Central memory CD8-positive, alpha-beta T cell (primary cell): ENCODE results near the gene SLK.

Experiments used
- ATAC-seq: fragments of 150-1000 bp; cut with Tn5 transposase; replicated peaks from 2 replicates; pipeline ENCODE4 v1.10.0; 2022; ENCODE audit warnings: mild to moderate bottlenecking, moderate FRiP score, moderate number of reproducible peaks; ENCODE audit not compliant: poor library complexity, severe bottlenecking; ENCODE audit errors: extremely low read depth
- DNase-seq, 2 donors: peaks; one replicate each; pipeline ENCODE4 v3.0.0; 2021; ENCODE audit warnings: low spot score in 2 of 2
- H3K27ac Mint-ChIP-seq: one replicate; pipeline ENCODE4 v1.8.0; 2022; ENCODE audit warnings: low read depth, mild to moderate bottlenecking, moderate library complexity, mixed read lengths
- H3K27me3 Mint-ChIP-seq: one replicate; pipeline ENCODE4 v1.8.0; 2022; ENCODE audit warnings: mixed read lengths
- H3K36me3 Mint-ChIP-seq: one replicate; pipeline ENCODE4 v1.8.0; 2022; ENCODE audit warnings: mild to moderate bottlenecking, moderate library complexity, mixed read lengths; ENCODE audit not compliant: insufficient read depth
- H3K4me1 Mint-ChIP-seq: one replicate; pipeline ENCODE4 v1.8.0; 2022; ENCODE audit warnings: mixed read lengths
- H3K4me3 Mint-ChIP-seq: one replicate; pipeline ENCODE4 v1.8.0; 2022; ENCODE audit warnings: mild to moderate bottlenecking, moderate library complexity, mixed read lengths
- H3K9me3 Mint-ChIP-seq: one replicate; pipeline ENCODE4 v1.8.0; 2022; ENCODE audit warnings: mixed read lengths

SLK gene

DNA sequence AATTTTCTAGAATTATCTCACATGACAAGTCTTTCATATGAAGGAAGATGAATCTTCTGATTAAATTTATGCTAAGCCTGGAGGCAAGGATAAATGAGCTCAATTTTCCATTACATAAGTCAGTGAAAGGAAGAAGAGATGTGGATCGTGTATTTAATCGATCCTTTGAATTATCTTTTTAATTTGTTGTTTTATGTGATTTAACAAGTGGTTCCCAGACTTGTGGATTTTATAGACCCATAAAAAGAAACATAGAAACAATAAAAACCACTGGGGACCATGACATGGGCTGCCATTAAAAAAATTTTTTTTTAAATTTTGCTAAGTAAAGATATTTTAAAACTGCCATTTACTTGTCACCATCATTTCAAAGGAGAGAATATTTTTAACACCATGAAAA lies 45.0 kb downstream of the SLK start:
- Mint-ChIP-seq H3K36me3 (peaks cover 25% of the 10 kb centered on the region), H3K9me3 (no peaks in the 10 kb centered on the region), H3K27me3 (no peaks in the 10 kb centered on the region), H3K27ac (no peak overlapping the region), H3K4me1 (no peaks in the 10 kb centered on the region), H3K4me3 (no peak overlapping the region)
- no peak for DNase-seq
- ATAC-seq: no peak

- Mint-ChIP-seq H3K27ac (no peak overlapping the region), H3K9me3 (no peaks in the 10 kb centered on the region), H3K36me3 (peaks cover 25% of the 10 kb centered on the region), H3K27me3 (no peaks in the 10 kb centered on the region), H3K4me3 (no peak overlapping the region), H3K4me1 (no peaks in the 10 kb centered on the region)
- no peak for DNase-seq
- ATAC-seq: no peak
Observed at GRCh38 chr10:104013489-104013888, 46.5 kb downstream of the SLK start.

DNA sequence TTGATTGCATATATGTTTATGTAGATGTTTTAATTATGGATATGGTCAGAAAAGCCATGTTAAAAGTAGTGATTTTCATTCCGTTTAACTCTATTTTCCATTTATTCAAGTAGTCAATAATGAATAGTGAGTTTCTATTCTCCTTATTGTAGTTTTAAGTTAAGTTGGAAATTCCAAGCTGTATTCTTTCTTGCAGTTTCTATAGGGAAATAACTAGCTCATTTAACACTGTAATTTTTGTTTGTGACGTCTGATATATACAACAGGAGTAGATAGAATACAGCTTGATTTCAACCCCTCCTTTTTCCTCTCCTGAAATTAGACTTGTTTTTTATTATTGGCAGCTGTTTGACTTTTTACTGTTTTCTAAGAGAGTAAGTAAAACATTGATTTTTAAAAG lies 47.2 kb downstream of the SLK start:
- no peak for ATAC-seq
- no peaks in the 10 kb centered on the region for H3K9me3 Mint-ChIP-seq

GRCh38 chr10:104016661-104017060 lies 49.7 kb downstream of the SLK start:
- ATAC-seq (no peak), DNase-seq (no peak)
- Mint-ChIP-seq H3K27me3 (no peaks in the 10 kb centered on the region), H3K36me3 (peaks cover 36% of the 10 kb centered on the region), H3K4me1 (peaks cover under 1% of the 10 kb centered on the region), H3K9me3 (no peaks in the 10 kb centered on the region), H3K27ac (no peak overlapping the region), H3K4me3 (no peak overlapping the region)

More for the DNA sequence above, 47.2 kb downstream of the SLK start:
- H3K27me3 Mint-ChIP-seq: no peaks in the 10 kb centered on the region
- no peak overlapping the region for H3K27ac Mint-ChIP-seq
- no peak for DNase-seq
- H3K4me1 Mint-ChIP-seq: no peaks in the 10 kb centered on the region
- no peak overlapping the region for H3K4me3 Mint-ChIP-seq
- H3K36me3 Mint-ChIP-seq: peaks cover 27% of the 10 kb centered on the region

DNA sequence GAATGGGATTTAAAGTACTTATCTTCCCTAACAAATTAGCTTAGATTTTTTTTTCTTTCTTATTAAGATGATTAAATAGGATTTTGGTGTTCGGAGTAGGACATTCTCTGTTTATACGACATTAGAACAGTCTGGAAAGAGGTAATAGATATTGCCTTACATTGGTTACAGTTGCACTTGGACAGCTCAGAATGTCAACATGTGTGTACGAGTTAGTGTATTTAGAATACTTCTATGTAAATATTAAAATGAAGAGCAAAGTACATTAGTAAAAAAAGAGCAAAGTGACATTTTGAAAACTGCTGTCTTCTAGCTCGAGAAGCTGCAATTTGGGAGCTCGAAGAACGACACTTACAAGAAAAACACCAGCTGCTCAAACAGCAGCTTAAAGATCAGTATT lies 51.5 kb downstream of the SLK start:
- Mint-ChIP-seq H3K4me1 (peaks cover 6% of the 10 kb centered on the region), H3K27me3 (no peaks in the 10 kb centered on the region), H3K36me3 (peaks cover 45% of the 10 kb centered on the region), H3K4me3 (no peak overlapping the region), H3K27ac (no peak overlapping the region), H3K9me3 (no peaks in the 10 kb centered on the region)
- DNase-seq (no peak), ATAC-seq (no peak)

DNA sequence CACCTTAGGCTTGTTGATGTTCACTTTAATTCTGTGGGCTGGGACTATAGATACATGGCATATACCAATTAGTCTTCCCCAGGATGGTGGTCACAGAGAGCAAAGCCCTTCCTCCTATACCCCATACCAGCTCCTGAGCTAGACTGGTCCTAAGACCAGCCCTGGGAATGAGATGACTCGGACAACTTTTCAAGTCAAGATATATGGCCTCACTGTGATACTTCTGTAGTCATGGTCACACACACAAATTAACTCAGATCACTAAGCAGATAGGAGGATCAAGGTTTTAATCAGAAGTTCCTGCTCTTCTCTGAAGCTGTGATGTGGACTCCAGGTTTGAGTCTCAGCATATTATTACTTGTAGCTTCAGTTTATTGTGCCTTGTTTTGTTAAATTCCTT lies 53.1 kb downstream of the SLK start:
- H3K9me3 Mint-ChIP-seq: no peaks in the 10 kb centered on the region
- no peak for ATAC-seq
- H3K27ac Mint-ChIP-seq: no peak overlapping the region
- no peak overlapping the region for H3K4me3 Mint-ChIP-seq
- no peak for DNase-seq
- no peaks in the 10 kb centered on the region for H3K27me3 Mint-ChIP-seq
- peaks cover 52% of the 10 kb centered on the region for H3K36me3 Mint-ChIP-seq
- H3K4me1 Mint-ChIP-seq: peaks cover 6% of the 10 kb centered on the region

GRCh38 chr10:104021246-104021645 lies 54.3 kb downstream of the SLK start:
- no peaks in the 10 kb centered on the region for H3K27me3 Mint-ChIP-seq
- ATAC-seq (no peak), DNase-seq (no peak)
- H3K4me3 Mint-ChIP-seq: no peak overlapping the region
- peaks cover 56% of the 10 kb centered on the region for H3K36me3 Mint-ChIP-seq
- H3K27ac Mint-ChIP-seq: peak overlapping the region; percentile 23
- no peaks in the 10 kb centered on the region for H3K9me3 Mint-ChIP-seq
- peaks cover 6% of the 10 kb centered on the region for H3K4me1 Mint-ChIP-seq

- H3K9me3 Mint-ChIP-seq: no peaks in the 10 kb centered on the region
- H3K27ac Mint-ChIP-seq: peak overlapping the region; percentile 23
- H3K4me3 Mint-ChIP-seq: no peak overlapping the region
- no peaks in the 10 kb centered on the region for H3K27me3 Mint-ChIP-seq
- DNase-seq (no peak), ATAC-seq (no peak)
- H3K4me1 Mint-ChIP-seq: peaks cover 6% of the 10 kb centered on the region
- peaks cover 56% of the 10 kb centered on the region for H3K36me3 Mint-ChIP-seq
Observed at GRCh38 chr10:104022026-104022425, 55.1 kb downstream of the SLK start.

GRCh38 chr10:104025524-104025923 lies 58.6 kb downstream of the SLK start:
- Mint-ChIP-seq H3K27me3 (no peaks in the 10 kb centered on the region), H3K27ac (no peak overlapping the region), H3K9me3 (no peaks in the 10 kb centered on the region), H3K36me3 (peaks cover 46% of the 10 kb centered on the region), H3K4me3 (no peak overlapping the region), H3K4me1 (peaks cover 6% of the 10 kb centered on the region)
- DNase-seq (no peak), ATAC-seq (no peak)

GRCh38 chr10:104026762-104027161 lies 59.8 kb downstream of the SLK start:
- DNase-seq (no peak), ATAC-seq (no peak)
- Mint-ChIP-seq H3K27ac (no peak overlapping the region), H3K9me3 (no peaks in the 10 kb centered on the region), H3K4me1 (peaks cover 4% of the 10 kb centered on the region), H3K36me3 (peaks cover 42% of the 10 kb centered on the region), H3K4me3 (no peak overlapping the region), H3K27me3 (no peaks in the 10 kb centered on the region)

DNA sequence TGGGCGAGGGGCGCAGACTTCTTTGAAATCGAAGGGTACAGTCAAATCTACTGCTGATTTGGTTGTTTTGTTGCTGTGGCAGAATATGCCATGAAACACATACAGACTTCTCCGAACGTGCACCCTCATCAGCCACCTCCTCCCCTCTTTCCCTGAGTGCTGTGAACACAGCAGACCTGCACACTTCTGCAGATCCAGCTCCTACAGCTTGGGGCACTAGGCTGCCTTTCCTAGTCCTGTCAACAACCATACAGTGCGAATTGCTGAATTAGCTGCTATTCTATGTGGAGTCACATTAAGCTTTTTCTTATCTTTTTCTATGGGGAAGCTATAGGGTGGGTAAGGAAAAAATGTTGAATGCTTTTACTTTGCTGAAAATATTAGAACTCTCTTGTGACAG lies 61.2 kb downstream of the SLK start:
- Mint-ChIP-seq H3K9me3 (no peaks in the 10 kb centered on the region), H3K4me1 (no peaks in the 10 kb centered on the region), H3K36me3 (peaks cover 32% of the 10 kb centered on the region), H3K27me3 (no peaks in the 10 kb centered on the region), H3K4me3 (no peak overlapping the region), H3K27ac (no peak overlapping the region)
- ATAC-seq (no peak), DNase-seq (no peak)

GRCh38 chr10:104028823-104029520 lies 62.0 kb downstream of the SLK start:
- H3K27ac Mint-ChIP-seq: no peak overlapping the region
- H3K4me3 Mint-ChIP-seq: no peak overlapping the region
- H3K9me3 Mint-ChIP-seq: no peaks in the 10 kb centered on the region
- H3K4me1 Mint-ChIP-seq: no peaks in the 10 kb centered on the region
- no peaks in the 10 kb centered on the region for H3K27me3 Mint-ChIP-seq
- no peak for ATAC-seq
- DNase-seq: no peak
- peaks cover 24% of the 10 kb centered on the region for H3K36me3 Mint-ChIP-seq

DNA sequence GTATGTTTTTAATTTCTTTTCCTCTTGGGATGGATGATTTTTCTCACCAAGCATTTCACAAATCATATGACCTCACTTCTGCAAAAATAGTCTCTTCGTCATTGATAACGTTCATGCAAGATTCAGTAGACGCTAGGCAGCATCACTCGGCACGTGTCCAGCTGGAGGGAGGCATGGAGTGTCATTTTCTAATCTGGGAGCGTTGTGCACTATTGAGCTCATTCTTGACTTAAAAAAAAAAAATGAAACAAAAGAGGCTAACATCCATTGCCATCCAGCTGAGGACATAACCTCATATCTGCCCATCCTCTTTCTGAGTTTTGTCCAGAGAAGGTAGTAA lies 62.6 kb downstream of the SLK start:
- Mint-ChIP-seq H3K9me3 (no peaks in the 10 kb centered on the region), H3K4me3 (no peak overlapping the region), H3K4me1 (no peaks in the 10 kb centered on the region), H3K27me3 (no peaks in the 10 kb centered on the region), H3K27ac (no peak overlapping the region), H3K36me3 (peaks cover 20% of the 10 kb centered on the region)
- DNase-seq: no peak
- ATAC-seq: no peak

- ATAC-seq: no peak
- Mint-ChIP-seq H3K27ac (no peak overlapping the region), H3K4me1 (no peaks in the 10 kb centered on the region), H3K9me3 (no peaks in the 10 kb centered on the region), H3K4me3 (no peak overlapping the region), H3K36me3 (peaks cover 12% of the 10 kb centered on the region), H3K27me3 (no peaks in the 10 kb centered on the region)
- DNase-seq: no peak
Observed at GRCh38 chr10:104031631-104032030, 64.7 kb downstream of the SLK start.
